SU-DHL-6 (cell line): ENCODE data around the gene PFKM.

ENCODE experiments used
- EZH2phosphoT487 ChIP-seq: fragments of 200-600 bp; sonication (generic), shearing (Covaris generic); conservative IDR thresholded peaks from 2 replicates; pipeline ENCODE4 v1.6.1; 2018; ENCODE audit warnings: mild to moderate bottlenecking, antibody characterized with exemption, low read length, moderate library complexity, mixed read lengths
- TF ChIP-seq, protein P1 (sequence below): fragments of 200-600 bp; sonication (generic); IDR thresholded peaks from one replicate; pipeline ENCODE4 v1.5.1; 2017; ENCODE audit warnings: antibody characterized with exemption, mild to moderate bottlenecking, low read length, moderate library complexity; ENCODE audit not compliant: insufficient read depth, poor library complexity, severe bottlenecking

GRCh38 chr12:48177982-48178381 is 58.8 kb downstream of the PFKM start:
- TF ChIP-seq, protein P1, sequence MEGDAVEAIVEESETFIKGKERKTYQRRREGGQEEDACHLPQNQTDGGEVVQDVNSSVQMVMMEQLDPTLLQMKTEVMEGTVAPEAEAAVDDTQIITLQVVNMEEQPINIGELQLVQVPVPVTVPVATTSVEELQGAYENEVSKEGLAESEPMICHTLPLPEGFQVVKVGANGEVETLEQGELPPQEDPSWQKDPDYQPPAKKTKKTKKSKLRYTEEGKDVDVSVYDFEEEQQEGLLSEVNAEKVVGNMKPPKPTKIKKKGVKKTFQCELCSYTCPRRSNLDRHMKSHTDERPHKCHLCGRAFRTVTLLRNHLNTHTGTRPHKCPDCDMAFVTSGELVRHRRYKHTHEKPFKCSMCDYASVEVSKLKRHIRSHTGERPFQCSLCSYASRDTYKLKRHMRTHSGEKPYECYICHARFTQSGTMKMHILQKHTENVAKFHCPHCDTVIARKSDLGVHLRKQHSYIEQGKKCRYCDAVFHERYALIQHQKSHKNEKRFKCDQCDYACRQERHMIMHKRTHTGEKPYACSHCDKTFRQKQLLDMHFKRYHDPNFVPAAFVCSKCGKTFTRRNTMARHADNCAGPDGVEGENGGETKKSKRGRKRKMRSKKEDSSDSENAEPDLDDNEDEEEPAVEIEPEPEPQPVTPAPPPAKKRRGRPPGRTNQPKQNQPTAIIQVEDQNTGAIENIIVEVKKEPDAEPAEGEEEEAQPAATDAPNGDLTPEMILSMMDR = no peak
- TF ChIP-seq EZH2phosphoT487 = no peak
